Cardiac muscle cell (in vitro differentiated cells and primary cell): ENCODE results near the gene CYFIP1. TPM values are rescaled to one million over a fixed set of nuclear protein-coding genes. Genes with fewer than 3 reads are reported as not detected.

Source experiments
- DNase-seq, 2 donors: peaks; one replicate each; pipeline versions ENCODE4 v3.0.0 to v3.0.0-alpha.2; 2010 to 2017; ENCODE audit warnings: low read depth in 1 of 2, low spot score in 1 of 2
- H3K27ac ChIP-seq: fragments of 200-600 bp; sonication (generic); 2 replicates; pipeline ENCODE4 v1.5.1; 2016
- H3K27me3 ChIP-seq: fragments of 200-600 bp; sonication (generic); 2 replicates; pipeline ENCODE4 v1.6.0; 2016; ENCODE audit warnings: control low read depth
- H3K36me3 ChIP-seq: fragments of 200-600 bp; sonication (generic); 2 replicates; pipeline ENCODE4 v1.5.1; 2016; ENCODE audit warnings: control low read depth
- H3K4me1 ChIP-seq: fragments of 200-600 bp; sonication (generic); 2 replicates; pipeline ENCODE4 v1.8.1; 2017; ENCODE audit warnings: low read depth, mild to moderate bottlenecking, mixed run types
- H3K4me3 ChIP-seq: fragments of 200-600 bp; sonication (generic); 2 replicates; pipeline ENCODE4 v1.5.1; 2016; ENCODE audit warnings: mild to moderate bottlenecking
- H3K9me3 ChIP-seq: fragments of 200-600 bp; sonication (generic); 2 replicates; pipeline ENCODE4 v1.5.1; 2017; ENCODE audit warnings: low read depth, mild to moderate bottlenecking, control low read depth
- CTCF ChIP-seq: IDR thresholded peaks from 2 replicates; pipeline ENCODE4 v1.5.1; 2012; ENCODE audit warnings: low read depth, mild to moderate bottlenecking, low read length
- polyA plus RNA-seq: library from polyadenylated mRNA; unstranded; fragments of >200 nt; fragmentation: Nextera tagmentation; extraction: Ambion mirVana; gene quantifications from 2 replicates; pipeline ENCODE4 v1.2.1, GENCODE V29; 2016
- total RNA-seq: library from RNA; depleted of rRNA; stranded (reverse); fragments of >200 nt; gene quantifications from 2 replicates; pipeline ENCODE4 v1.2.3, GENCODE V29; 2016

Gene CYFIP1
- total and polyA plus RNA-seq, 2 experiments from 2014 or later = 32.9 to 38.7 TPM

- Histone ChIP-seq H3K36me3 (peaks cover 2% of the 10 kb centered on the region), H3K27ac (no peak overlapping the region)
These were observed 92.8 kb downstream of the CYFIP1 start for GRCh38 chr15:22887157-22887951.

GRCh38 chr15:22885120-22885519, 95.0 kb downstream of the CYFIP1 start:
- Histone ChIP-seq H3K9me3 (no peaks in the 10 kb centered on the region), H3K4me3 (no peak overlapping the region), H3K36me3 (peaks cover 10% of the 10 kb centered on the region), H3K27ac (no peak overlapping the region), H3K27me3 (no peaks in the 10 kb centered on the region), H3K4me1 (no peaks in the 10 kb centered on the region)
- DNase-seq = no peak
- TF ChIP-seq CTCF = no peak

More at GRCh38 chr15:22887157-22887951, 92.8 kb downstream of the CYFIP1 start:
- Histone ChIP-seq H3K4me1 (peaks cover 3% of the 10 kb centered on the region), H3K9me3 (no peaks in the 10 kb centered on the region), H3K4me3 (no peak overlapping the region), H3K27me3 (no peaks in the 10 kb centered on the region)
- no peak for TF ChIP-seq CTCF
- peak in 1 of 2 donors; percentile 42 for DNase-seq

- peak in 1 of 2 donors; percentile 9 for DNase-seq
- H3K36me3 ChIP-seq = peaks cover 10% of the 10 kb centered on the region
- H3K9me3 ChIP-seq = no peaks in the 10 kb centered on the region
- TF ChIP-seq CTCF = peak; percentile 21
- H3K4me1 ChIP-seq = no peaks in the 10 kb centered on the region
- no peaks in the 10 kb centered on the region for H3K27me3 ChIP-seq
- no peak overlapping the region for H3K4me3 ChIP-seq
- no peak overlapping the region for H3K27ac ChIP-seq
These were observed 95.8 kb downstream of the CYFIP1 start for GRCh38 chr15:22884344-22884743.

- peaks cover 10% of the 10 kb centered on the region for H3K36me3 ChIP-seq
These were observed 97.0 kb downstream of the CYFIP1 start for GRCh38 chr15:22883196-22883595.

GRCh38 chr15:22881739-22882440, 98.3 kb downstream of the CYFIP1 start:
- TF ChIP-seq CTCF = no peak
- peaks cover 15% of the 10 kb centered on the region for H3K36me3 ChIP-seq
- H3K27me3 ChIP-seq = no peaks in the 10 kb centered on the region
- no peak overlapping the region for H3K27ac ChIP-seq
- H3K4me3 ChIP-seq = no peak overlapping the region
- H3K4me1 ChIP-seq = no peaks in the 10 kb centered on the region
- H3K9me3 ChIP-seq = no peaks in the 10 kb centered on the region
- no peak for DNase-seq

More at GRCh38 chr15:22883196-22883595, 97.0 kb downstream of the CYFIP1 start:
- TF ChIP-seq CTCF = no peak
- no peaks in the 10 kb centered on the region for H3K9me3 ChIP-seq
- no peaks in the 10 kb centered on the region for H3K4me1 ChIP-seq
- no peak overlapping the region for H3K4me3 ChIP-seq
- no peaks in the 10 kb centered on the region for H3K27me3 ChIP-seq
- H3K27ac ChIP-seq = no peak overlapping the region
- no peak for DNase-seq
